SK-N-SH (cell line): ENCODE results near the gene BICC1. TPM values are rescaled to one million over a fixed set of nuclear protein-coding genes. Genes with fewer than 3 reads are reported as not detected.

ENCODE experiments used
- CTCF ChIA-PET: fragments of 300-600, 350-600 bp; formaldehyde crosslinking; extraction: SDS; loops from one replicate; lab custom pipeline; 2021; lab: Yijun Ruan, JAX
- POLR2A ChIA-PET: fragments of 350-600 bp; sonication (Branson Sonifier 250); formaldehyde crosslinking; extraction: SDS; loops from one replicate; lab custom pipeline; 2020; ENCODE audit warnings: antibody characterized with exemption, inconsistent platforms; lab: Yijun Ruan, JAX
- DNase-seq: peaks from one replicate; pipeline ENCODE4 v3.0.0; 2012
- H2AFZ ChIP-seq: fragments of 200-600 bp; sonication (generic); 2 replicates; pipeline ENCODE4 v1.8.1; 2016; ENCODE audit warnings: antibody characterized with exemption, mild to moderate bottlenecking, low read depth
- H3F3A ChIP-seq: fragments of 200-600 bp; sonication (generic); replicated peaks from 2 replicates; pipeline ENCODE3; 2016; ENCODE audit warnings: antibody characterized with exemption, mild to moderate bottlenecking; ENCODE audit not compliant: insufficient read depth
- H3K27ac ChIP-seq, 2 experiments: fragments of 200-500 bp in 1 of 2; fragments of 200-600 bp in 1 of 2; sonication (Bioruptor generic) in 1 of 2; sonication (generic), shearing (Covaris generic) in 1 of 2; 2 replicates each; pipeline versions ENCODE4 v1.5.1 to v1.6.1; 2014 to 2016; ENCODE audit warnings: low read depth in 2 of 2, inconsistent platforms in 1 of 2, low read length in 1 of 2, mild to moderate bottlenecking in 1 of 2, mixed read lengths in 1 of 2
- H3K27me3 ChIP-seq: fragments of 200-600 bp; sonication (generic), shearing (Covaris generic); 2 replicates; pipeline ENCODE4 v1.6.1; 2016; ENCODE audit warnings: mixed run types; ENCODE audit not compliant: insufficient read depth
- H3K36me3 ChIP-seq, 2 experiments: fragments of 200-500 bp in 1 of 2; fragments of 200-600 bp in 1 of 2; sonication (Bioruptor generic) in 1 of 2; sonication (generic) in 1 of 2; replicated peaks in 1 of 2; 2 replicates each; pipeline versions ENCODE3 to v1.5.1; 2014 to 2016; ENCODE audit warnings: low read length in 1 of 2, mild to moderate bottlenecking in 1 of 2; ENCODE audit not compliant: insufficient read depth in 2 of 2, control insufficient read depth in 1 of 2
- H3K4me1 ChIP-seq, 2 experiments: fragments of 200-500 bp in 1 of 2; fragments of 200-600 bp in 1 of 2; sonication (Bioruptor generic) in 1 of 2; sonication (generic), shearing (Covaris generic) in 1 of 2; 2 replicates each; pipeline versions ENCODE4 v1.5.1 to v1.6.1; 2014 to 2016; ENCODE audit warnings: low read depth in 1 of 2, low read length in 1 of 2, mixed run types in 1 of 2; ENCODE audit not compliant: insufficient read depth in 2 of 2, control insufficient read depth in 1 of 2
- H3K4me2 ChIP-seq: fragments of 200-600 bp; sonication (generic), shearing (Covaris generic); 2 replicates; pipeline ENCODE4 v1.6.1; 2017; ENCODE audit warnings: mixed run types
- H3K4me3 ChIP-seq, 2 experiments: fragments of 200-500 bp in 1 of 2; fragments of 200-600 bp in 1 of 2; sonication (Bioruptor generic) in 1 of 2; sonication (generic), shearing (Covaris generic) in 1 of 2; 2 replicates each; pipeline versions ENCODE4 v1.5.1 to v1.8.1; 2014 to 2016; ENCODE audit warnings: low read depth in 2 of 2, inconsistent platforms in 1 of 2, low read length in 1 of 2, mild to moderate bottlenecking in 1 of 2, mixed read lengths in 1 of 2, moderate library complexity in 1 of 2
- H3K79me2 ChIP-seq: fragments of 200-600 bp; sonication (generic); 2 replicates; pipeline ENCODE4 v1.8.1; 2017; ENCODE audit warnings: mild to moderate bottlenecking; ENCODE audit not compliant: insufficient read depth
- H3K9ac ChIP-seq: fragments of 200-600 bp; sonication (generic); 2 replicates; pipeline ENCODE4 v1.6.1; 2017; ENCODE audit warnings: mixed run types
- H3K9me2 ChIP-seq: fragments of 200-600 bp; sonication (generic); 2 replicates; pipeline ENCODE4 v1.6.1; 2017; ENCODE audit warnings: mixed run types
- H3K9me3 ChIP-seq: fragments of 200-600 bp; sonication (generic); 2 replicates; pipeline ENCODE4 v1.6.1; 2017; ENCODE audit warnings: mixed run types, mild to moderate bottlenecking, moderate library complexity
- H4K20me1 ChIP-seq: fragments of 200-600 bp; sonication (generic); 2 replicates; pipeline ENCODE4 v1.6.1; 2017; ENCODE audit warnings: mild to moderate bottlenecking, mixed run types; ENCODE audit not compliant: insufficient read depth
- CTCF ChIP-seq: fragments of 200-600 bp; sonication (generic); IDR thresholded peaks from 2 replicates; pipeline ENCODE4 v1.6.1; 2017; ENCODE audit warnings: antibody characterized with exemption, mild to moderate bottlenecking, moderate library complexity
- ELF1 ChIP-seq: IDR thresholded peaks from 2 replicates; pipeline ENCODE4 v1.4.0; 2012
- FOSL2 ChIP-seq: IDR thresholded peaks from 2 replicates; pipeline ENCODE4 v1.4.0; 2012; ENCODE audit warnings: low read depth, mild to moderate bottlenecking, moderate library complexity, borderline replicate concordance
- GATA2 ChIP-seq: sonication (generic); formaldehyde crosslinking; IDR thresholded peaks from 2 replicates; pipeline ENCODE4 v1.5.0; 2020; ENCODE audit warnings: mild to moderate bottlenecking, missing genetic modification reagents
- JUND ChIP-seq: IDR thresholded peaks from 2 replicates; pipeline ENCODE4 v1.4.0; 2012
- NFIC ChIP-seq: IDR thresholded peaks from 2 replicates; pipeline ENCODE4 v1.4.0; 2012; ENCODE audit warnings: borderline replicate concordance
- POLR2AphosphoS5 ChIP-seq: IDR thresholded peaks from 2 replicates; pipeline ENCODE4 v1.6.1; 2012; ENCODE audit warnings: low read depth, low read length
- RFX5 ChIP-seq: IDR thresholded peaks from 2 replicates; pipeline ENCODE4 v1.6.1; 2012; ENCODE audit warnings: mild to moderate bottlenecking, improper control_type of control experiment, low read length
- RXRA ChIP-seq: IDR thresholded peaks from 2 replicates; pipeline ENCODE4 v1.4.0; 2012; ENCODE audit warnings: low read depth, mild to moderate bottlenecking, borderline replicate concordance
- SMC3 ChIP-seq: IDR thresholded peaks from 2 replicates; pipeline ENCODE4 v1.6.1; 2012; ENCODE audit warnings: low read depth, low read length, improper control_type of control experiment
- USF2 ChIP-seq: fragments of 150-350 bp; IDR thresholded peaks from 2 replicates; pipeline ENCODE4 v1.6.1; 2017; ENCODE audit warnings: antibody characterized with exemption, low read length, low read depth, borderline replicate concordance
- YY1 ChIP-seq: IDR thresholded peaks from 2 replicates; pipeline ENCODE4 v1.4.0; 2012; ENCODE audit warnings: low read depth, mild to moderate bottlenecking
- WGBS: methylation state at CpG from one replicate; pipeline ENCODE4 v1.1.6; 2017; ENCODE audit warnings: low lambda C conversion rate; 5-methylcytosine and 5-hydroxymethylcytosine counted together
- polyA plus RNA-seq, 3 experiments: library from polyadenylated mRNA; depleted of rRNA; stranded (reverse); fragments of >200 nt; gene quantifications; 2 replicates each; pipeline ENCODE4 v1.2.3, GENCODE V29; 2012
- TF ChIP-seq, protein P1 (sequence below): IDR thresholded peaks from 2 replicates; pipeline ENCODE4; 2012
- TF ChIP-seq, protein P2 (sequence below): IDR thresholded peaks from 2 replicates; pipeline ENCODE4 v1.4.0; 2012; ENCODE audit warnings: low read depth
- TF ChIP-seq, protein P3 (sequence below): IDR thresholded peaks from 2 replicates; pipeline ENCODE4 v1.6.1; 2012; ENCODE audit warnings: mild to moderate bottlenecking, low read depth, low read length, moderate library complexity

The BICC1 gene
- polyA plus RNA-seq, 1 of the 3 experiments (the other 2 are of a cell fraction): 1.5 TPM

DNA sequence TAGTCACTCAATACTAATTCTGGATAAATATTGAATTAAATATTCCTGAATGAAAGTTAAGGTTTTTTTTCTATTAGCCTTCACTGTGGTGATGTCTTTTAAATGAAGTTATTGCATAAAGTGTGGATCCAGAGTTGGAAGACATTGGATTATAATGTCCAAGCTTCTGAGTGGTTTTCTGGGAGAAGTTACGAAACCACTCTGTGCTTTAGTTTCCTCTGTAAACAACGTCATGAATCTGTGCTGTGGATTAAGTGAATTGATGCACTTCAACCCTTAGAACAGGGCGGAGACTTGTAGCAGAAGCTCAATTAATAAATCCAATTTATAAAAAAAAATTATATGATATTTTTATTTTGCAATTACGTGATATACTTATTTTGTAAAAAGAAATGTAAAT lies 271.7 kb downstream of the BICC1 start:
- Histone ChIP-seq H3K4me3 (no peak overlapping the region), H3K9me3 (no peaks in the 10 kb centered on the region), H3K79me2 (no peaks in the 10 kb centered on the region), H4K20me1 (no peaks in the 10 kb centered on the region), H3K36me3 (peaks cover 0 to 3% of the 10 kb centered on the region in 2 experiments), H3K27me3 (no peaks in the 10 kb centered on the region), H2AFZ (no peak overlapping the region), H3K4me1 (peaks cover 6 to 9% of the 10 kb centered on the region in 2 experiments; a peak in 3 of 4 replicates), H3K27ac (no peak overlapping the region), H3K4me2 (no peak overlapping the region), H3K9ac (no peak overlapping the region), H3K9me2 (no peaks in the 10 kb centered on the region), H3F3A (no peaks in the 10 kb centered on the region)
- no peak for TF ChIP-seq GATA2
- no peak for TF ChIP-seq JUND
- TF ChIP-seq, protein P1, sequence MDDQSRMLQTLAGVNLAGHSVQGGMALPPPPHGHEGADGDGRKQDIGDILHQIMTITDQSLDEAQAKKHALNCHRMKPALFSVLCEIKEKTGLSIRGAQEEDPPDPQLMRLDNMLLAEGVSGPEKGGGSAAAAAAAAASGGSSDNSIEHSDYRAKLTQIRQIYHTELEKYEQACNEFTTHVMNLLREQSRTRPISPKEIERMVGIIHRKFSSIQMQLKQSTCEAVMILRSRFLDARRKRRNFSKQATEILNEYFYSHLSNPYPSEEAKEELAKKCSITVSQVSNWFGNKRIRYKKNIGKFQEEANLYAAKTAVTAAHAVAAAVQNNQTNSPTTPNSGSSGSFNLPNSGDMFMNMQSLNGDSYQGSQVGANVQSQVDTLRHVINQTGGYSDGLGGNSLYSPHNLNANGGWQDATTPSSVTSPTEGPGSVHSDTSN: no peak
- no peak for TF ChIP-seq SMC3
- TF ChIP-seq, protein P2, sequence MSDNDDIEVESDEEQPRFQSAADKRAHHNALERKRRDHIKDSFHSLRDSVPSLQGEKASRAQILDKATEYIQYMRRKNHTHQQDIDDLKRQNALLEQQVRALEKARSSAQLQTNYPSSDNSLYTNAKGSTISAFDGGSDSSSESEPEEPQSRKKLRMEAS: no peak
- no peak for TF ChIP-seq YY1
- TF ChIP-seq FOSL2: no peak
- no peak for TF ChIP-seq RXRA
- ChIA-PET POLR2A (no interaction called here), CTCF (interaction anchor here (1.1 kb wide), 1 partner anchor 168 kb away, joined by 3 read pairs; no protein-coding TSS in a partner anchor)
- DNase-seq: no peak
- 96% methylated on average over 4 of the region's 4 CpGs for WGBS

GRCh38 chr10:58785354-58785753 lies 272.7 kb downstream of the BICC1 start:
- Histone ChIP-seq H3K4me1 (peaks cover 6 to 9% of the 10 kb centered on the region in 2 experiments; a peak in 3 of 4 replicates), H3K9ac (no peak overlapping the region), H3K79me2 (no peaks in the 10 kb centered on the region), H3K27me3 (no peaks in the 10 kb centered on the region), H2AFZ (no peak overlapping the region), H3F3A (no peaks in the 10 kb centered on the region), H3K9me2 (no peaks in the 10 kb centered on the region), H4K20me1 (no peaks in the 10 kb centered on the region), H3K27ac (no peak overlapping the region), H3K4me2 (no peak overlapping the region), H3K4me3 (no peak overlapping the region), H3K9me3 (no peaks in the 10 kb centered on the region), H3K36me3 (peaks cover 0 to 10% of the 10 kb centered on the region in 2 experiments)
- CTCF ChIA-PET: no interaction called here
- DNase-seq: no peak
- 92% methylated on average over 3 of the region's 3 CpGs for WGBS
- no peak for TF ChIP-seq RFX5
- POLR2A ChIA-PET: no interaction called here

- no peaks in the 10 kb centered on the region for H3K9me2 ChIP-seq
- no peaks in the 10 kb centered on the region for H3F3A ChIP-seq
- 78% methylated on average over 6 of the region's 6 CpGs for WGBS
- no peaks in the 10 kb centered on the region for H3K27me3 ChIP-seq
- no peaks in the 10 kb centered on the region for H3K79me2 ChIP-seq
- no peak overlapping the region for H3K4me3 ChIP-seq
- H3K4me2 ChIP-seq: no peak overlapping the region
- no peak overlapping the region for H2AFZ ChIP-seq
- no peak overlapping the region for H3K27ac ChIP-seq
- POLR2A ChIA-PET: no interaction called here
- no peaks in the 10 kb centered on the region for H4K20me1 ChIP-seq
- no peak for DNase-seq
- H3K36me3 ChIP-seq: peaks cover 0 to 8% of the 10 kb centered on the region in 2 experiments
- peaks cover 0 to 6% of the 10 kb centered on the region in 2 experiments; a peak in 2 of 4 replicates for H3K4me1 ChIP-seq
- H3K9me3 ChIP-seq: no peaks in the 10 kb centered on the region
- CTCF ChIA-PET: interaction anchor here (0.5 to 1.1 kb wide), 2 partner anchors 10 to 161 kb away, joined by 3 to 5 read pairs; no protein-coding TSS in a partner anchor
- H3K9ac ChIP-seq: no peak overlapping the region
- TF ChIP-seq GATA2 (no peak), NFIC (peak; percentile 57; the same call in 1 of the 2 replicates), USF2 (no peak), POLR2AphosphoS5 (no peak), ELF1 (no peak), CTCF (no peak)
- TF ChIP-seq, protein P3, sequence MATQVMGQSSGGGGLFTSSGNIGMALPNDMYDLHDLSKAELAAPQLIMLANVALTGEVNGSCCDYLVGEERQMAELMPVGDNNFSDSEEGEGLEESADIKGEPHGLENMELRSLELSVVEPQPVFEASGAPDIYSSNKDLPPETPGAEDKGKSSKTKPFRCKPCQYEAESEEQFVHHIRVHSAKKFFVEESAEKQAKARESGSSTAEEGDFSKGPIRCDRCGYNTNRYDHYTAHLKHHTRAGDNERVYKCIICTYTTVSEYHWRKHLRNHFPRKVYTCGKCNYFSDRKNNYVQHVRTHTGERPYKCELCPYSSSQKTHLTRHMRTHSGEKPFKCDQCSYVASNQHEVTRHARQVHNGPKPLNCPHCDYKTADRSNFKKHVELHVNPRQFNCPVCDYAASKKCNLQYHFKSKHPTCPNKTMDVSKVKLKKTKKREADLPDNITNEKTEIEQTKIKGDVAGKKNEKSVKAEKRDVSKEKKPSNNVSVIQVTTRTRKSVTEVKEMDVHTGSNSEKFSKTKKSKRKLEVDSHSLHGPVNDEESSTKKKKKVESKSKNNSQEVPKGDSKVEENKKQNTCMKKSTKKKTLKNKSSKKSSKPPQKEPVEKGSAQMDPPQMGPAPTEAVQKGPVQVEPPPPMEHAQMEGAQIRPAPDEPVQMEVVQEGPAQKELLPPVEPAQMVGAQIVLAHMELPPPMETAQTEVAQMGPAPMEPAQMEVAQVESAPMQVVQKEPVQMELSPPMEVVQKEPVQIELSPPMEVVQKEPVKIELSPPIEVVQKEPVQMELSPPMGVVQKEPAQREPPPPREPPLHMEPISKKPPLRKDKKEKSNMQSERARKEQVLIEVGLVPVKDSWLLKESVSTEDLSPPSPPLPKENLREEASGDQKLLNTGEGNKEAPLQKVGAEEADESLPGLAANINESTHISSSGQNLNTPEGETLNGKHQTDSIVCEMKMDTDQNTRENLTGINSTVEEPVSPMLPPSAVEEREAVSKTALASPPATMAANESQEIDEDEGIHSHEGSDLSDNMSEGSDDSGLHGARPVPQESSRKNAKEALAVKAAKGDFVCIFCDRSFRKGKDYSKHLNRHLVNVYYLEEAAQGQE: no peak
- TF ChIP-seq, protein P2: no peak
Observed at GRCh38 chr10:58791137-58791536, 278.5 kb downstream of the BICC1 start.
